Smooth muscle cell of the brain vasculature (primary cell): ENCODE results near the gene RETREG3.

Source experiments
- DNase-seq: peaks from one replicate; pipeline ENCODE4 v3.0.0-alpha.2; 2012; ENCODE audit warnings: low read depth, low spot score

The RETREG3 gene

GRCh38 chr17:42531455-42532354, 77.5 kb downstream of the RETREG3 start:
- DNase-seq, result no peak

GRCh38 chr17:42530952-42531454, 78.2 kb downstream of the RETREG3 start:
- DNase-seq, result no peak
